ENCODE results near the gene PRDM5. TPM values are rescaled to one million over a fixed set of nuclear protein-coding genes. Genes with fewer than 3 reads are reported as not detected.

PRDM5 gene
- total RNA-seq, 5 donors from 2014 or later (not counting 1 experiment from before 2014, with no cell fraction given): 0.47 to 1.4 (median 0.86) TPM; not detected in 1

DNA sequence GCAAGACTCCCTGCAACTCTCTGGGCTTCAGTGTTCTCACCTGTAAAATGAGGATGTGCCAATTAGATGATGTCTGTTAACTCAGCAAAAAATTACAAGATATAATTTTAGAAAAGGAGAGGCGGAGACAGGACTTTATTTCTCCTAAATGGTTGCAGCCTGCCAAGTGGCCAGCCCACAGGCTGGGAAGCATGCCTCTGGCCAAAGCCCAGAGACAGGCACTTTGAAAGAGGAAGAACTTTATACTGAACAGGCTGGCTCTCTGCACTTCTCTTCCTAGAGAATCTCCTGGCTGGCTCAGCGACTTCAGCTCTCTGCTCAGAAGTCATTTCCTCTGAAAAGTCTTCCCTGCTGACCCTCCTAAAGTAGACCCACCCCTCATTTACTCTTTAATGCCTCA, 3.7 kb downstream of the PRDM5 start:
- no peak overlapping the region for H3K4me3 Mint-ChIP-seq
- H3K9me3 Mint-ChIP-seq: no peaks in the 10 kb centered on the region
- DNase-seq: no peak
- no peak for ATAC-seq (replicated peaks in 1 of 4)
- CTCF ChIA-PET: no interaction called here
- WGBS (ENCODE audit: insufficient coverage): 75% methylated on average over 2 of the region's 2 CpGs
- POLR2A ChIA-PET: interaction anchor here in 1 of 2 donors (0.6 kb wide), 1 partner anchor 113 kb away, joined by 3 read pairs; no protein-coding TSS in a partner anchor
- H3K4me3 ChIP-seq (ENCODE audit: control insufficient read depth in 1 of 2, extremely low read depth in 1 of 2, low read length in 1 of 2): no peak overlapping the region
- no peak overlapping the region for H3K27ac ChIP-seq (ENCODE audit: low read length)
- H3K36me3 Mint-ChIP-seq: no peaks in the 10 kb centered on the region
- peaks cover 16 to 19% of the 10 kb centered on the region in 2 donors for H3K27me3 Mint-ChIP-seq
- no peak overlapping the region for H3K27ac Mint-ChIP-seq
- H3K4me1 ChIP-seq (ENCODE audit: control insufficient read depth in 1 of 2, extremely low read depth in 1 of 2, insufficient read depth in 2 of 2, low read length in 2 of 2): peaks cover 6 to 13% of the 10 kb centered on the region in 2 experiments
- H3K9me3 ChIP-seq: no peaks in the 10 kb centered on the region
- H3K4me1 Mint-ChIP-seq: peaks cover 12 to 17% (median 16%) of the 10 kb centered on the region in 3 donors
- H3K27me3 ChIP-seq (replicated peaks in 1 of 2; ENCODE audit: control insufficient read depth in 2 of 2, extremely low read depth in 1 of 2, insufficient read depth in 2 of 2, low read length in 1 of 2): peaks cover 0 to 8% of the 10 kb centered on the region in 2 experiments
- no peaks in the 10 kb centered on the region for H3K36me3 ChIP-seq (ENCODE audit: control insufficient read depth in 2 of 2, extremely low read depth in 1 of 2, insufficient read depth in 1 of 2, low read length in 1 of 2)

DNA sequence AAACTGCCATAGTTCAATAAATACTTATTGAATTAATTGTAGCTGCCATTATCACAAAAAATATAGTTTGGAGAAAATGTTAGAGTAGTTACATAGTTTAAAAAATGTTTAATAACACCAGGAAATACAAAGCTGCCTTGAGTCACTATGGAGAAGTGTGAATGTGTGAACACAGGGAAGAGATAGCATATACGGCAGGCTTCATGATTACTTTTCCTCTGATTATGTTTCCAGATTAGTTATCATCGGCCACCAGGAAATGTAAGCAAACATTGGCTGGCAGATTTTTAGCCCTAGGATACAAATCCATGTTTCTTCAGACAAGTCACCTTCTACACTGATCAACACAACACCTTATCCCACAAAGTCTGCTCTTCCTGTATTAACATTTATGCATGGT, 4.4 kb downstream of the PRDM5 start:
- no peak overlapping the region for H3K4me3 Mint-ChIP-seq
- no peaks in the 10 kb centered on the region for H3K9me3 ChIP-seq
- H3K27ac ChIP-seq (ENCODE audit: low read length): no peak overlapping the region
- ChIA-PET CTCF (interaction anchor here (0.7 kb wide), 4 partner anchors 9 to 849 kb away, joined by 3 to 4 read pairs (median 3); no protein-coding TSS in a partner anchor), POLR2A (interaction anchor here in 1 of 2 donors (0.6 kb wide), 1 partner anchor 113 kb away, joined by 3 read pairs; no protein-coding TSS in a partner anchor)
- peaks cover 6 to 13% of the 10 kb centered on the region in 2 experiments for H3K4me1 ChIP-seq (ENCODE audit: control insufficient read depth in 1 of 2, extremely low read depth in 1 of 2, insufficient read depth in 2 of 2, low read length in 2 of 2)
- no peak overlapping the region for H3K27ac Mint-ChIP-seq
- H3K4me1 Mint-ChIP-seq: peaks cover 11% of the 10 kb centered on the region in 3 donors
- H3K9me3 Mint-ChIP-seq: no peaks in the 10 kb centered on the region
- ATAC-seq (replicated peaks in 1 of 4) (no peak), DNase-seq (no peak)
- WGBS (ENCODE audit: insufficient coverage): 95% methylated on average over 2 of the region's 2 CpGs
- H3K27me3 Mint-ChIP-seq: peaks cover 13 to 19% of the 10 kb centered on the region in 2 donors
- no peaks in the 10 kb centered on the region for H3K36me3 ChIP-seq (ENCODE audit: control insufficient read depth in 2 of 2, extremely low read depth in 1 of 2, insufficient read depth in 1 of 2, low read length in 1 of 2)
- no peaks in the 10 kb centered on the region for H3K36me3 Mint-ChIP-seq
- peaks cover 0 to 8% of the 10 kb centered on the region in 2 experiments for H3K27me3 ChIP-seq (replicated peaks in 1 of 2; ENCODE audit: control insufficient read depth in 2 of 2, extremely low read depth in 1 of 2, insufficient read depth in 2 of 2, low read length in 1 of 2)
- no peak overlapping the region for H3K4me3 ChIP-seq (ENCODE audit: control insufficient read depth in 1 of 2, extremely low read depth in 1 of 2, low read length in 1 of 2)

DNA sequence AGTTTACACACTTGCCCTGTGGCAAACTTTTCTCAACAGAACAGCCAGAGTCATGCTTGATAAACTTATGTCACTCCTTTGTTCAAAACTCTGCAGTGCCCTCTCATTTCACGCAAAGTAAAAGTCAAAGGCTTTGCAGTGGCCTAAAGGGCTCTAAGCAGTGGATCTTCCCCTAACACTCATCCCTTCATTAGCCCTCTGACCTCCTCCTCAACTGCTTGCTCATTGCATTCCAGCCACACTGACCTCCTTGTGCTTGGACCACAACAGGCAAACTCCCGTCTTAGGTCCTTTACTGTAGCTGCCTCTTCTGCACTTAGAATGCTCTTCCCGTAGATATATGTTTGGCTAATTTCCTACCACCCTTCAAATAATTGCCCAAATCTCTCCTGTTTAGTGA, 5.6 kb downstream of the PRDM5 start:
- Mint-ChIP-seq H3K4me1 (peaks cover 8% of the 10 kb centered on the region in 3 donors), H3K4me3 (no peak overlapping the region), H3K9me3 (no peaks in the 10 kb centered on the region), H3K27ac (no peak overlapping the region), H3K27me3 (peaks cover 14 to 19% of the 10 kb centered on the region in 2 donors), H3K36me3 (no peaks in the 10 kb centered on the region)
- ChIA-PET POLR2A (no interaction called here), CTCF (no interaction called here)
- 81% methylated on average over 2 of the region's 3 CpGs for WGBS (ENCODE audit: insufficient coverage)
- Histone ChIP-seq H3K27ac (ENCODE audit: low read length) (no peak overlapping the region), H3K36me3 (ENCODE audit: control insufficient read depth in 2 of 2, extremely low read depth in 1 of 2, insufficient read depth in 1 of 2, low read length in 1 of 2) (no peaks in the 10 kb centered on the region), H3K9me3 (no peaks in the 10 kb centered on the region), H3K27me3 (replicated peaks in 1 of 2; ENCODE audit: control insufficient read depth in 2 of 2, extremely low read depth in 1 of 2, insufficient read depth in 2 of 2, low read length in 1 of 2) (peaks cover 0 to 3% of the 10 kb centered on the region in 2 experiments), H3K4me3 (ENCODE audit: control insufficient read depth in 1 of 2, extremely low read depth in 1 of 2, low read length in 1 of 2) (no peak overlapping the region), H3K4me1 (ENCODE audit: control insufficient read depth in 1 of 2, extremely low read depth in 1 of 2, insufficient read depth in 2 of 2, low read length in 2 of 2) (peaks cover 6% of the 10 kb centered on the region in 2 experiments)
- ATAC-seq (replicated peaks in 1 of 4) (no peak), DNase-seq (no peak)

DNA sequence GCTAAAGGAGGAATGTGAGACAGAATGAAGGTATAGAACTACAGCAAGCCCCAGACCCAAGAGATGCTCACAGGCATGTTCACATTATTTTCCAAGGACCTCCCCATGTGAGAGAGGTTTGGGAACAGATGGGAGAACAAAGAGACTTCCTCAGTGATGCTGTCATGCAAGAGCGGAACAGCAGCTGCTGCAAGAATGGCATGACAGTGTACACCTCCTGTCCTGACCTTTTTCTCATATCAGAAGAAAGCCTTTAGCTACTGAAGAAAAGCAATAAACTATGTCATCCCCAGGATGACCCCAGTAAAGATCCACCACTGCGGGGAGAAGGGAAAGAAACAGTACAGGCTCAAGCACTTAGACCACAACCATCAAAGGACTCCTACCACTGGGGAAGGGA, 7.2 kb downstream of the PRDM5 start:
- peaks cover 6 to 12% of the 10 kb centered on the region in 2 donors for H3K27me3 Mint-ChIP-seq
- H3K27ac Mint-ChIP-seq: no peak overlapping the region
- DNase-seq (no peak), ATAC-seq (replicated peaks in 1 of 4) (no peak)
- Histone ChIP-seq H3K4me1 (ENCODE audit: control insufficient read depth in 1 of 2, extremely low read depth in 1 of 2, insufficient read depth in 2 of 2, low read length in 2 of 2) (peaks cover 0 to 6% of the 10 kb centered on the region in 2 experiments), H3K36me3 (ENCODE audit: control insufficient read depth in 2 of 2, extremely low read depth in 1 of 2, insufficient read depth in 1 of 2, low read length in 1 of 2) (no peaks in the 10 kb centered on the region), H3K9me3 (no peaks in the 10 kb centered on the region), H3K27ac (ENCODE audit: low read length) (no peak overlapping the region), H3K4me3 (ENCODE audit: control insufficient read depth in 1 of 2, extremely low read depth in 1 of 2, low read length in 1 of 2) (no peak overlapping the region), H3K27me3 (replicated peaks in 1 of 2; ENCODE audit: control insufficient read depth in 2 of 2, extremely low read depth in 1 of 2, insufficient read depth in 2 of 2, low read length in 1 of 2) (no peaks in the 10 kb centered on the region)
- ChIA-PET POLR2A (no interaction called here), CTCF (no interaction called here)
- H3K36me3 Mint-ChIP-seq: no peaks in the 10 kb centered on the region
- no CpG with 5 or more reads among the region's 2 CpGs for WGBS (ENCODE audit: insufficient coverage)
- peaks cover 3 to 7% (median 6%) of the 10 kb centered on the region in 3 donors for H3K4me1 Mint-ChIP-seq
- H3K9me3 Mint-ChIP-seq: no peaks in the 10 kb centered on the region
- H3K4me3 Mint-ChIP-seq: no peak overlapping the region

DNA sequence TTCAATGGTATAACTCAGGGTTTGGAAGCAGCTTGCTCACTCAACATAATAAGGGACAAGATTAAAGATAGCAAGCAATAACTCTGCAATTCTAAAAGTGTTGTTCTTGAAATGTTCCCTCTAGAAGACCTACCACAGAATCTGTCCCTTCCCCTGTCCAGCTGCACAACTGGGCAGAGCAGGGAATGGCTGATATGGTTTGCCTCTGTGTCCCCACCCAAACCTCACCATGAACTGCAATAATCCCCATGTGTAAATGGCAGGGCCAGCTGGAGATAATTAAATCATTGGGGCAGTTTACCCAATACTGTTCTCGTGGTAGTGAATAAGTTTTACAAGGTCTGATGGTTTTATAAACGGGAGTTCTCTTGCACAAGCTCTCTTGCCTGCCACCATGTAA, 19.1 kb downstream of the PRDM5 start:
- Mint-ChIP-seq H3K4me1 (no peaks in the 10 kb centered on the region), H3K27me3 (peaks cover 4 to 12% of the 10 kb centered on the region in 2 donors), H3K27ac (no peak overlapping the region), H3K4me3 (no peak overlapping the region), H3K36me3 (no peaks in the 10 kb centered on the region), H3K9me3 (no peaks in the 10 kb centered on the region)
- no peaks in the 10 kb centered on the region for H3K4me1 ChIP-seq (ENCODE audit: control insufficient read depth in 1 of 2, extremely low read depth in 1 of 2, insufficient read depth in 2 of 2, low read length in 2 of 2)
- POLR2A ChIA-PET: no interaction called here
- H3K27me3 ChIP-seq (replicated peaks in 1 of 2; ENCODE audit: control insufficient read depth in 2 of 2, extremely low read depth in 1 of 2, insufficient read depth in 2 of 2, low read length in 1 of 2): no peaks in the 10 kb centered on the region
- no peaks in the 10 kb centered on the region for H3K36me3 ChIP-seq (ENCODE audit: control insufficient read depth in 2 of 2, extremely low read depth in 1 of 2, insufficient read depth in 1 of 2, low read length in 1 of 2)
- no peaks in the 10 kb centered on the region for H3K9me3 ChIP-seq
- no peak overlapping the region for H3K27ac ChIP-seq (ENCODE audit: low read length)
- DNase-seq: no peak
- H3K4me3 ChIP-seq (ENCODE audit: control insufficient read depth in 1 of 2, extremely low read depth in 1 of 2, low read length in 1 of 2): no peak overlapping the region
- no CpG with 5 or more reads among the region's 2 CpGs for WGBS (ENCODE audit: insufficient coverage)
- no peak for ATAC-seq (replicated peaks in 1 of 4)
- CTCF ChIA-PET: no interaction called here

DNA sequence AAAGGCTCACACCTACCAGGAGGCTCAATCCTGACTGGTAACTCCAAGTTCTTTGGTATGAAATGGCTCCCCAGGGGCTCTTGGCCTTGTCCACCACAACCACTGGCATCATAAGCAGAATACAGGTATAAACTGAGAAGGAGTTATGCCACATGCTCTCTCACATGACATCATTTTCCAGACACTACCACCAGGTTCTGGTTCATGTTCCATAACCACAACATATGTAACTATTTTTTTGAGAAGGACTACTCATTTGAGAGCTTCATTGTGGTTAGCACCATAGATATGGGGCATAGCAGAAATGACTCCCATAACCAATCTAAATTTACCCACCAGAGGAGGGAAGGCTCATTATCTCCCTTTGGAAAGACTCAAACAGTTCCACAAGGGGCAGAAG, 19.6 kb downstream of the PRDM5 start:
- no peaks in the 10 kb centered on the region for H3K36me3 ChIP-seq (ENCODE audit: control insufficient read depth in 2 of 2, extremely low read depth in 1 of 2, insufficient read depth in 1 of 2, low read length in 1 of 2)
- ATAC-seq (replicated peaks in 1 of 4): no peak
- no peak overlapping the region for H3K27ac ChIP-seq (ENCODE audit: low read length)
- H3K4me1 ChIP-seq (ENCODE audit: control insufficient read depth in 1 of 2, extremely low read depth in 1 of 2, insufficient read depth in 2 of 2, low read length in 2 of 2): no peaks in the 10 kb centered on the region
- Mint-ChIP-seq H3K4me1 (no peaks in the 10 kb centered on the region), H3K27ac (no peak overlapping the region), H3K4me3 (no peak overlapping the region), H3K9me3 (no peaks in the 10 kb centered on the region), H3K27me3 (peaks cover 4 to 12% of the 10 kb centered on the region in 2 donors), H3K36me3 (no peaks in the 10 kb centered on the region)
- no peak for DNase-seq
- POLR2A ChIA-PET: no interaction called here
- no peaks in the 10 kb centered on the region for H3K27me3 ChIP-seq (replicated peaks in 1 of 2; ENCODE audit: control insufficient read depth in 2 of 2, extremely low read depth in 1 of 2, insufficient read depth in 2 of 2, low read length in 1 of 2)
- CTCF ChIA-PET: interaction anchor here in 1 of 2 donors (0.6 to 1.1 kb wide), 2 partner anchors 20 to 428 kb away, joined by 3 to 7 read pairs; no protein-coding TSS in a partner anchor
- H3K9me3 ChIP-seq: no peaks in the 10 kb centered on the region
- no peak overlapping the region for H3K4me3 ChIP-seq (ENCODE audit: control insufficient read depth in 1 of 2, extremely low read depth in 1 of 2, low read length in 1 of 2)

DNA sequence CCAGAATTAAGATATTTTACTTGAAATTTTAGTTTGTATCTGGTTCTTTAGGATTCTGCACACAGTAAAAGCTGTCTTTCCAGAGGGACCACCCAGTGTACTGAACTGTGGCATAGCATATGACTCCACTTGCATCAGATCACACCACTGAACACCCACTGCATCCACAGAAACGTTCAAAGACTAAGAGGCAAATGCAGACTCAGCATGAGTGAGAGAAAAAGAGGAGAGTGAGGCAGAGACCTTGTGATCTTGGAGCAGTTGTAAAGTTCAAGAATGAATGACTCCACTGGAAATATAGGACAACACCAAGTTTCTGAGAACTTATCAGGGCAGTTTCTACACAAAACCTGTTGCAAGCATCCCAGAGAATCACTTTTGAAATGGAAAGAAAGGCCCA, 20.8 kb downstream of the PRDM5 start:
- H3K36me3 ChIP-seq (ENCODE audit: control insufficient read depth in 2 of 2, extremely low read depth in 1 of 2, insufficient read depth in 1 of 2, low read length in 1 of 2): no peaks in the 10 kb centered on the region

More for the DNA sequence above, 20.8 kb downstream of the PRDM5 start:
- H3K27ac ChIP-seq (ENCODE audit: low read length): no peak overlapping the region
- no peaks in the 10 kb centered on the region for H3K9me3 Mint-ChIP-seq
- H3K4me3 ChIP-seq (ENCODE audit: control insufficient read depth in 1 of 2, extremely low read depth in 1 of 2, low read length in 1 of 2): no peak overlapping the region
- DNase-seq (no peak), ATAC-seq (replicated peaks in 1 of 4) (no peak)
- H3K36me3 Mint-ChIP-seq: no peaks in the 10 kb centered on the region
- H3K27ac Mint-ChIP-seq: no peak overlapping the region
- H3K27me3 Mint-ChIP-seq: peaks cover 4 to 12% of the 10 kb centered on the region in 2 donors
- no CpG with 5 or more reads among the region's 1 CpG for WGBS (ENCODE audit: insufficient coverage)
- POLR2A ChIA-PET: no interaction called here
- no peaks in the 10 kb centered on the region for H3K27me3 ChIP-seq (replicated peaks in 1 of 2; ENCODE audit: control insufficient read depth in 2 of 2, extremely low read depth in 1 of 2, insufficient read depth in 2 of 2, low read length in 1 of 2)
- no peak overlapping the region for H3K4me3 Mint-ChIP-seq
- H3K4me1 Mint-ChIP-seq: no peaks in the 10 kb centered on the region
- CTCF ChIA-PET: interaction anchor here in 1 of 2 donors (1.1 kb wide), 1 partner anchor 19 kb away, joined by 3 read pairs; no protein-coding TSS in a partner anchor
- no peaks in the 10 kb centered on the region for H3K9me3 ChIP-seq
- H3K4me1 ChIP-seq (ENCODE audit: control insufficient read depth in 1 of 2, extremely low read depth in 1 of 2, insufficient read depth in 2 of 2, low read length in 2 of 2): no peaks in the 10 kb centered on the region

Data from T-cell (primary cell).